AG04450 (cell line): Measurements from ENCODE around the gene TAL2. TPM values are rescaled to one million over a fixed set of nuclear protein-coding genes. Genes with fewer than 3 reads are reported as not detected.

ENCODE experiments used
- CTCF ChIA-PET: fragments of 300-600, 350-600 bp; formaldehyde crosslinking; extraction: SDS; loops from one replicate; lab custom pipeline; 2022; ENCODE audit warnings: antibody characterized with exemption, inconsistent platforms; lab: Charles Lee
- POLR2A ChIA-PET: fragments of 350-600 bp; formaldehyde crosslinking; extraction: SDS; loops from one replicate; lab custom pipeline; 2021; ENCODE audit warnings: antibody characterized with exemption, inconsistent platforms; lab: Yijun Ruan, JAX
- DNase-seq: peaks from one replicate; pipeline ENCODE4 v3.0.0-alpha.2; 2011; ENCODE audit warnings: low read depth, low spot score
- H3K27ac ChIP-seq: one replicate; pipeline ENCODE4 v1.5.1; 2012; ENCODE audit warnings: low read depth, low read length, control low read depth
- H3K27me3 ChIP-seq: one replicate; pipeline ENCODE4 v1.6.0; 2012; ENCODE audit warnings: low read length; ENCODE audit not compliant: control insufficient read depth, insufficient read depth
- H3K4me3 ChIP-seq: 2 replicates; pipeline ENCODE4 v1.5.1; 2011; ENCODE audit warnings: mild to moderate bottlenecking, low read depth, low read length, control low read depth
- H3K9me3 ChIP-seq: 2 replicates; pipeline ENCODE4 v1.5.1; 2012; ENCODE audit warnings: low read length; ENCODE audit not compliant: control insufficient read depth, insufficient read depth
- CTCF ChIP-seq: IDR thresholded peaks from 2 replicates; pipeline ENCODE4 v1.5.1; 2011; ENCODE audit warnings: low read depth, low read length, control low read depth, inconsistent platforms
- polyA minus RNA-seq: library from RNA; depleted of rRNA, polyadenylated mRNA; stranded (reverse); fragments of >200 nt; gene quantifications from 2 replicates; pipeline ENCODE4 v1.2.3, GENCODE V29; 2011; rRNA and poly(A)+ RNA removed
- polyA plus RNA-seq: library from polyadenylated mRNA; depleted of rRNA; stranded (reverse); fragments of >200 nt; gene quantifications from 2 replicates; pipeline ENCODE4 v1.2.3, GENCODE V29; 2011; rRNA removed

Gene TAL2
- polyA plus RNA-seq (not detected in 2 replicates), polyA minus RNA-seq (not detected in 2 replicates)

GRCh38 chr9:105662184-105663104 lies at the start of gene TAL2:
TSS of gene TAL2 (plus strand) at chr9:105662457. CDS start at chr9:105662497, 40 bp downstream.
- Histone ChIP-seq H3K9me3 (no peaks in the 10 kb centered on the region), H3K27ac (no peak within 1 kb of the TSS), H3K27me3 (peaks cover 9% of the 10 kb centered on the region), H3K4me3 (no peak within 1 kb of the TSS)
- DNase-seq, result no peak
- no peak for TF ChIP-seq CTCF
- POLR2A ChIA-PET, result no interaction called here
- CTCF ChIA-PET, result no interaction called here

GRCh38 chr9:105621001-105621400 lies 41.3 kb upstream of the TAL2 start:
- H3K4me3 ChIP-seq, result no peak overlapping the region
- no peak for DNase-seq
- POLR2A ChIA-PET, result interaction anchor here (0.6 kb wide), 1 partner anchor 70 kb away, joined by 3 read pairs; no protein-coding TSS in a partner anchor
- no peaks in the 10 kb centered on the region for H3K9me3 ChIP-seq
- CTCF ChIA-PET, result interaction anchor here (1.3 to 3.2 kb wide), 2 partner anchors 13 to 17 kb away, joined by 7 to 19 read pairs; no protein-coding TSS in a partner anchor
- H3K27me3 ChIP-seq, result no peaks in the 10 kb centered on the region
- no peak overlapping the region for H3K27ac ChIP-seq
- TF ChIP-seq CTCF, result no peak

- Histone ChIP-seq H3K4me3 (no peak overlapping the region), H3K27me3 (no peaks in the 10 kb centered on the region), H3K9me3 (no peaks in the 10 kb centered on the region), H3K27ac (no peak overlapping the region)
- DNase-seq, result no peak
- TF ChIP-seq CTCF, result no peak
- CTCF ChIA-PET, result interaction anchor here (0.7 kb wide), 1 partner anchor 1532 kb away, joined by 7 read pairs; no protein-coding TSS in a partner anchor
- POLR2A ChIA-PET, result no interaction called here
Observed at GRCh38 chr9:105625088-105625487, 37.2 kb upstream of the TAL2 start.

GRCh38 chr9:105632807-105633206 lies 29.4 kb upstream of the TAL2 start:
- no peaks in the 10 kb centered on the region for H3K27me3 ChIP-seq
- no peak for TF ChIP-seq CTCF
- CTCF ChIA-PET, result no interaction called here
- no peaks in the 10 kb centered on the region for H3K9me3 ChIP-seq
- no peak for DNase-seq
- no peak overlapping the region for H3K4me3 ChIP-seq
- POLR2A ChIA-PET, result no interaction called here
- H3K27ac ChIP-seq, result no peak overlapping the region

GRCh38 chr9:105633411-105633810 lies 28.8 kb upstream of the TAL2 start:
- Histone ChIP-seq H3K9me3 (no peaks in the 10 kb centered on the region), H3K27ac (no peak overlapping the region), H3K4me3 (no peak overlapping the region), H3K27me3 (no peaks in the 10 kb centered on the region)
- POLR2A ChIA-PET, result no interaction called here
- CTCF ChIA-PET, result interaction anchor here (1.8 kb wide), 1 partner anchor 31 kb away, joined by 4 read pairs; no protein-coding TSS in a partner anchor
- no peak for TF ChIP-seq CTCF
- no peak for DNase-seq
